Activated CD8-positive, alpha-beta memory T cell treated with anti-CD3 and anti-CD28 coated beads for 36 hours (primary cell): ENCODE data around the gene OR52I2. TPM values are rescaled to one million over a fixed set of nuclear protein-coding genes. Genes with fewer than 3 reads are reported as not detected.

Source experiments
- CTCF ChIA-PET: fragments of 350-600 bp; sonication (Branson Sonifier 250); formaldehyde crosslinking; loops from one replicate; lab custom pipeline; 2021; ENCODE audit warnings: antibody characterized with exemption; lab: Charles Lee
- POLR2A ChIA-PET: fragments of 350-600 bp; sonication (Branson Sonifier 250); formaldehyde crosslinking; loops from one replicate; lab custom pipeline; 2021; ENCODE audit warnings: antibody characterized with exemption; lab: Charles Lee
- total RNA-seq, 2 experiments: library from RNA; stranded (reverse); gene quantifications; one replicate each; pipeline ENCODE4 v1.2.3, GENCODE V29; 2021

OR52I2 gene
- total RNA-seq, 2 experiments from 2014 or later, result not detected

- ChIA-PET POLR2A (no interaction called here), CTCF (no interaction called here)
Measured at GRCh38 chr11:4606231-4607015, 24.9 kb downstream of the OR52I2 start.

DNA sequence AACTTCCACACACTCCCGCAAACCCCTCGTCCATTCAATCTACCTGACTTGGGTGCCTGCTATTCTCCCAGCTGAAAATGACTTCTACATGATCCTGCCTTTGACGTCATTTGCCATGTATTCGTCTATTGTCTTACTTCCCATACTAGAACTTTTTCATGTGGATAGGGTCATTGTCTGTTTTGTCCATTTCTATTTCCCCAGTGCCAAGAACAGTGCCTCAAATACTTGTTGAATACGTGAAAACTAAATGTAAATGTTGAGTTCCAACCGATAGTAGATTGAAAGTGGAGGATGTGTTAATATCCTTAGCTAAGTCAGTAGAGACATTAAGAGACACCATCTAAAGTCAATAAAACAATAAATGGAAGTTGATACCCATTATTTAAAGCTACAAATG, 25.6 kb downstream of the OR52I2 start:
- POLR2A ChIA-PET, result no interaction called here
- CTCF ChIA-PET, result no interaction called here

GRCh38 chr11:4607781-4608666, 26.5 kb downstream of the OR52I2 start, which contains the start of gene TRIM68:
Gene TRIM68, minus strand, starts transcription at chr11:4608231. Its CDS starts 2,727 bp downstream, at chr11:4605504.
- POLR2A ChIA-PET, result no interaction called here
- CTCF ChIA-PET, result no interaction called here

GRCh38 chr11:4610258-4610935, 28.9 kb downstream of the OR52I2 start:
- POLR2A ChIA-PET, result no interaction called here

DNA sequence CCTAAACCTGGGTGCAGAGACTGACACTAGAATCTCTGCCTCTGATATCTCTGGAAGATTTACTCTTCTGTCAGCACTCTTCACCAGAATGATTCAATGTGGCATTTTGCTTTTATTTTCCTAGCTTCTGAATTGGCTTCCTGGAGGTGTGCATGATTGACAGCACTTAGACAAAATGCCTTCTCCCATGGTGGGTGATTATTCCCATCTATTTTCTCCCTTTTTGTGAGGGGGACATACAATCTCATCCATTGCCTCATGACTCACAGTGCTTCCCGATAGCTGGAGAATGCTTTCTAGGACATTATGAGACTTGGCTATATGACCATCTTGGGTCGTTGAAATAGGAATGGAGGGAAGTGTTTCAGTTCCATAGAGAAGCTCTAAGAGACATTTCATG, 30.4 kb downstream of the OR52I2 start:
- CTCF ChIA-PET, result no interaction called here

More at GRCh38 chr11:4610258-4610935, 28.9 kb downstream of the OR52I2 start:
- CTCF ChIA-PET, result no interaction called here

GRCh38 chr11:4615856-4616444, 34.4 kb downstream of the OR52I2 start:
- ChIA-PET CTCF (interaction anchor here (0.6 to 0.7 kb wide), 2 partner anchors 14 to 20 kb away, joined by 3 to 5 read pairs; no protein-coding TSS in a partner anchor), POLR2A (no interaction called here)

More for the DNA sequence above, 30.4 kb downstream of the OR52I2 start:
- POLR2A ChIA-PET, result no interaction called here

DNA sequence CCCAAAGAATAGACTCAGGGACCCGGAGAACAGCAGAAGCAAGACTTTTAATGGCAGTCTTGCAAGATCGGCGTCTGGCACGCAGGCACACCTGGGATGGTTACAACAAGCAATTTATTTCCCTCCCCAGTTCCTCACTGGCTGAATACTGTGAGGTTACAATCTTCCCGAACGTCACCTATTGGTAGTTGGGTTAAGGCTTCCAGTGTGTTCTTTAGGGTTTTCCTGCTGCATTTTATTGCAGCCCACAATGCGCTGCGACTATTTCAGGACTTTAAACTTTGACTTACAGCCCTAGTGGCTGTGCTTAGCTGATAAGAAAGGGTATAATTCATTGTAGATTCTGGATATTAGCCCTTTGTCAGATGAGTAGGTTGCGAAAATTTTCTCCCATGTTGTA, 38.0 kb downstream of the OR52I2 start:
- CTCF ChIA-PET, result no interaction called here
- POLR2A ChIA-PET, result no interaction called here

GRCh38 chr11:4626207-4627099, 44.9 kb downstream of the OR52I2 start:
- ChIA-PET POLR2A (no interaction called here), CTCF (interaction anchor here (0.8 to 3.0 kb wide), 2 partner anchors 11 to 15 kb away, joined by 3 to 13 read pairs; partner anchors contain the start of gene OR51D1)

GRCh38 chr11:4636136-4636535, 54.6 kb downstream of the OR52I2 start:
- CTCF ChIA-PET, result interaction anchor here (1.0 to 2.9 kb wide), 9 partner anchors 9 to 449 kb away, joined by 3 to 13 read pairs (median 4); no protein-coding TSS in a partner anchor
- POLR2A ChIA-PET, result no interaction called here

GRCh38 chr11:4636962-4637661, 55.6 kb downstream of the OR52I2 start, which contains the start of gene OR51D1:
Gene OR51D1, plus strand, starts transcription at chr11:4637477. Its CDS starts 2,314 bp downstream, at chr11:4639791.
- CTCF ChIA-PET, result interaction anchor here (0.6 to 2.9 kb wide), 12 partner anchors 8 to 1171 kb away, joined by 3 to 13 read pairs (median 4); no protein-coding TSS in a partner anchor
- POLR2A ChIA-PET, result no interaction called here

DNA sequence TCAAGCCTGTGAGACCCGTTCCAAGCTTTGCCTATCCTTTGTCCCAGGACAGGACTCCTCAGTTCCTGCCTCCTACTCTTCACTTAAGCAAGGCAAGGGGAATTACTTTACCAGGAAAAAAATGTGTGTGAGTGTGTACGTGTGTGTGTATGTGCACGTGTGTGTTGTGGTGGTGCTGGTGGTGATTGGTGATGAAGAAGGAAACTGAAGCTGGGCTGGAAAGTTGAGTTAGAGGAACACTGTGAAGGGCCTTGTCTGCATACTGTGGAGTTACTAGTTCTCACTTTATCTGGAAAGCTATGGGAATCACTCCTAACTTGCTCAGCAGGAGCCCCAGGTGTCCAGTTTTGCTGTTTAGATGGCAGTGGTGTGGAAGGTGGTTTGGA, 56.1 kb downstream of the OR52I2 start:
- ChIA-PET CTCF (interaction anchor here (0.6 to 2.9 kb wide), 4 partner anchors 11 to 450 kb away, joined by 3 to 13 read pairs (median 6); no protein-coding TSS in a partner anchor), POLR2A (no interaction called here)

- ChIA-PET POLR2A (no interaction called here), CTCF (no interaction called here)
Measured at GRCh38 chr11:4639931-4640330, 58.4 kb downstream of the OR52I2 start.

DNA sequence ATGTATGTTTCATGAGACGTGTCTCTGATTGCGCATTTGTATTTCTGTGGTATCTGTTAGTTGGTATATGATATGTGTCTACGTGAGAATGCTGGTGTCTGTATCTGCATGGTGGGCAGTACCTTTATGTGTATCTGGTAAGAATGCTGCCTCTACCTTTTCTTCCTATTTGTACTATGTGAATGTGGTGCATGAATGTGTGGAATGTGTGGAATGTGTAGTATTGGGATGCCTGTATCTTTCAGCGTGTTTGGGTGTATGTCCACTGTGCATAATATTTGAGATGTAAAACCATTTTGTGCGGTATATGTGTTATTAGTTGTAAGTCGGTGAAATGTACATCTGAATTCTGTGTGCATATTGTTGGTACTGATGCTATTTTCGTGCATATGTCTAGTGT, 60.0 kb downstream of the OR52I2 start:
- POLR2A ChIA-PET, result no interaction called here
- CTCF ChIA-PET, result interaction anchor here (1.0 kb wide), 1 partner anchor 15 kb away, joined by 3 read pairs; no protein-coding TSS in a partner anchor

DNA sequence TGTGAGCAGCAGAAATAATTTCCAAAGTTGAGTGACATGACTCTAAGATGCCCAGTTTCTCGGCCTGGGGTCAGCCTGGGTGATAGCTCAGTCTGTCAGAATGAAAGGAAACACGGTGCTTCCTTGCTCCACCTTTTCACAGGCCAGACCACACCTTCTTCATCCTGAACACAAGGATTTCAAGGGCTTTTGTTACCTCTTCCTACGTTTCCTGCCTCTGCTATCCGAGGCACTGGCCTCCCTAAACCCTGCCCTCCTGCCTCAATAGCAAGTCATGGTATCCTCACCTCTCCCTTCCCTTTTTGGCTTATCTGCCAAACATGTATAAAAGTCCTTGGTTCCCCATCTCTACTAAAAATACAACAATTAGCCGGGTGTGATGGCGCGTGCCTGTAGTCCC, 60.5 kb downstream of the OR52I2 start:
- POLR2A ChIA-PET, result no interaction called here
- CTCF ChIA-PET, result no interaction called here
